Stimulated activated CD4-positive, alpha-beta T cell treated with anti-CD3 and anti-CD28 coated beads, Interleukin-2, amount 100 ng/mL, for 48 hours (primary cell): ENCODE results near the gene TTC9C.
"Not testable (repeated sequence)": the region's sequence is repeated elsewhere in the genome, so short reads cannot be mapped to it uniquely, and the experiment has no call there.

Experiments
- DNase-seq, 2 donors: peaks; one replicate each; pipeline ENCODE4 v3.0.0-alpha.2; 2020

Gene TTC9C

DNA sequence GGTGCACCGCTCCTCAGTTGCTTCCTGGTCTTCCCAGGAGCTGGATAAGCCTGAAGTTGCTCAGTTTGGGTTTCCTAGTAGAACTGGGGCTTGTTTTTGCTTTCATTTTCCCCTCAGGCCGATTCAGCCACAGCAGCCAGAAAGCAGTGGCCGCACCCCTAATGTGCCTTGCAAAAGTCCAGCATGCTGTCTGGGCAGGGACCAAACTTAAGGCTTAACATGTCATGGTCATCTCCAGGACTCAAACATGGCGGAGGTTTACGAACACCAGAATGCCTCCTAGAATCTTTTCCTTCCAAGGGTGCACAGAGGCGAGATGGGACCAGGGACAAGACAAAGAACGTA is 18.3 kb upstream of the TTC9C start:
- no peak for DNase-seq

- no peak for DNase-seq
These were observed 15.9 kb upstream of the TTC9C start for GRCh38 chr11:62712276-62712812.

GRCh38 chr11:62712861-62713260 is 15.4 kb upstream of the TTC9C start:
- DNase-seq, result no peak

- no peak for DNase-seq
These were observed 14.9 kb upstream of the TTC9C start for GRCh38 chr11:62713343-62713742.

GRCh38 chr11:62715150-62716130 is 12.8 kb upstream of the TTC9C start:
- DNase-seq, result no peak

DNA sequence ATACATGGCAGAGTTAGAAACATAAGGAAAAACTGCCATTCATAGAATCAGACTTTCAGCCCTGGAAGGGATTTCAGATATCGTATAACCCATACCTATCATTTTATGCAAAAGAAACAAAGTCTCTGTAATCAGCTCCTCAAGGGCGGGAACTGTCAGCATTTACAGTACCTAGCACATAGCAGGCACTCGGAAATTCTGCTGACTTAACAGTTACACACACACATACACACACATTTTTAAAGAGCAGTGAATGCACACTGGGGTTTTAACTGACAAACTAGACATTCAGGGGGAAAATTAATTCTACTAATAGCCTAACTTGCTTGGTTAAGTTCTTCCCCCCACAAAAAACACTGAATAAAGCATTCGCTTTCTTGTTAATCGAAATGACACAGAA is 12.1 kb upstream of the TTC9C start:
- no peak for DNase-seq

- no peak for DNase-seq
These were observed 11.5 kb upstream of the TTC9C start for GRCh38 chr11:62716816-62717215.

GRCh38 chr11:62719302-62719978 is 8.8 kb upstream of the TTC9C start:
- no peak for DNase-seq

DNA sequence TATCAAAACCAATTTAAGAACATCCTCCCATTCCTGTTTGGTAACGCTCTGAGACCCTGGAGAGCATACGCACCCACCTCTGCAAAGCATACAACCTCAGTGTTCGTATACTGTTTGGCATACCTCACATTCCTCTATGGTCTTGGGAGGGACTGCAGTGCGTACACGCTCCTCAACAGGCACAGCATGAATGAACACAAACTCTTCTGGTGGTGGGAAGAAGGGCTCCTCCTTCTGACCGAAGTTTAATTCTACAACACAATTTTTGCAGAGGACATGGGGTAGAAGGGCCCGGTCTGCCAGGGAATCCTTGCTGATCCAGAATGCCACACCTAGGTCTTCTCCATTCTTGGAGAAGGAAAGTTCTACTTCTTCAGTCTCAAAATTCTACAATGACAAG is 6.3 kb upstream of the TTC9C start:
- no peak for DNase-seq

GRCh38 chr11:62724171-62724570 is 4.1 kb upstream of the TTC9C start:
- no peak for DNase-seq

DNA sequence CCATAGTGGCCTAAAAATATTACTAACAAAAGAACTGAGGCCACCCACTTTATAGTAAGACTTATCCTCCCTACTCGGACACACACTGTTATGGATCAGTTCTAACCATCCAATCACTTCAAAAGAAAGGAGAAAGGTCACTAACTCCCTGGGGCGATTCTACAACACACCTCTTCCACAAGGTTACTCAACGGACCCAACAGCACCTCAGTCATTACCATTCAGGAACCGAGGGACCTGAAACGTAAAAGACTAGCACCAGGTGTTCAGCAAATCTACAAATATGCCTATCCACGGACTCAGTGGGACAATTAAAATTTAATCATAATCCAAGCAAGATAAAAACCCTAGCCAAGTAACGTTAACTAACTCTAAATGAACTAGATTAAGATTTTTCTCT is 2.6 kb upstream of the TTC9C start:
- no peak for DNase-seq

GRCh38 chr11:62726156-62726914 is 2.0 kb upstream of the TTC9C start:
- peak in 1 of 2 donors; percentile 10 for DNase-seq

- DNase-seq, result no peak
These were observed 1.4 kb upstream of the TTC9C start for GRCh38 chr11:62726915-62727164.

- DNase-seq, result peak; percentile 94 to 96
These were observed 968 bp upstream of the TTC9C start, which contains the start of gene HNRNPUL2 for GRCh38 chr11:62727165-62727871. TSS of gene HNRNPUL2 (minus strand) at chr11:62727457. CDS start at chr11:62727156, 301 bp downstream.

DNA sequence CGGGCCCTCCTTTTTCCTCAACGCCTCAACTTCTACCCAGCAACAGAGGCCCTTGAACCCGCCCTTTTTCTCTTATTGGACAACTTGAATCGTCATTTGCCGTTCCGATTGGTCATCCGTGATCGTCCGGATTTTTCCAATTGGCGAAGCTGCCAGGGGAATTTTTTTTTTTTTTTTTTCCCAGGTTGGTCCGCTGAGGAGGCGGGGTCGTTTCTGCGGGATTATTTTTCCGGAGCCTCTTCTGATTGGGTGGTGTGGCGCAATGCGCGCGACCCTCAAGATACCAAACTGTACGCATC is 465 bp upstream of the TTC9C start:
- peak; percentile 62 to 70 for DNase-seq

GRCh38 chr11:62730076-62730475 is 1.8 kb downstream of the TTC9C start:
- not testable (repeated sequence) for DNase-seq

DNA sequence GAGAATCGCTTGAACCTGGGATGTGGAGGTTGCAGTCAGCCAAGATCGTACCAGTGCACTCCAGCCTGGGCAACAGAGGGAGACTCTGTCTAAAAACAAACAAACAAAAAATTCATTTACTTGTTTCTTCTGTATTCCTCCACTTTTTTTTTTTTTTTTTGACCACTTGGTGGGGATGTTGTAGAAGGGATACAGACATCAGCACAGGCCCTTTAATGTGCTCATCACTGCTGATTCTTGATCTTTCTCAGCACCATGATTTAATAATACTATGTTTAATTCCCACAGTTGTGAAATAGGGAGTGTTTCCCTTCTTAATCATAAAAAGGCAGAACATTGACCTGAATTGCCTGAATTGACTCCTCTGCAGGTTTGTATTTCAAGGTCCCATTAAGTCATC is 4.5 kb downstream of the TTC9C start:
- DNase-seq, result no peak

DNA sequence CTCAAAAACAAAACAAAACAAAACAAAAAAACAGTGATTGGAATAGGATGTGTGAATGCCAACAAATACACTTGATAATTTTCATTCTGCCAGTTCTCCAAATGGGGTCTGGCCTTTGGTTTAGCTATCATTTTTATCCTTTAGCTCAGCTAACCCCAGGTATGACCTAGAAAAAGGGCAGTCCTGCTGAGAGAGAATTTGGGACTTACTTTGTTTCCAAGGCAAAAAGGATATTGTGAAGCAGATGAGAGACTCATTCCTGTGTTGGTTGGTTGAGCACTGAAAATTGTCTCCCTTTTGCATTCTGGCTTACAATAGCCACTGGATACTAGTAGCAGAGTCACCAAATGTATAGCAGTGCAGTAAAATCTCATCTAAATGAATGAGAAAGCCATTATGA is 8.9 kb downstream of the TTC9C start:
- DNase-seq, result no peak

- DNase-seq, result no peak
These were observed 19.3 kb downstream of the TTC9C start for GRCh38 chr11:62747475-62748160.

GRCh38 chr11:62749931-62750330 is 21.6 kb downstream of the TTC9C start:
- not testable (repeated sequence) for DNase-seq

DNA sequence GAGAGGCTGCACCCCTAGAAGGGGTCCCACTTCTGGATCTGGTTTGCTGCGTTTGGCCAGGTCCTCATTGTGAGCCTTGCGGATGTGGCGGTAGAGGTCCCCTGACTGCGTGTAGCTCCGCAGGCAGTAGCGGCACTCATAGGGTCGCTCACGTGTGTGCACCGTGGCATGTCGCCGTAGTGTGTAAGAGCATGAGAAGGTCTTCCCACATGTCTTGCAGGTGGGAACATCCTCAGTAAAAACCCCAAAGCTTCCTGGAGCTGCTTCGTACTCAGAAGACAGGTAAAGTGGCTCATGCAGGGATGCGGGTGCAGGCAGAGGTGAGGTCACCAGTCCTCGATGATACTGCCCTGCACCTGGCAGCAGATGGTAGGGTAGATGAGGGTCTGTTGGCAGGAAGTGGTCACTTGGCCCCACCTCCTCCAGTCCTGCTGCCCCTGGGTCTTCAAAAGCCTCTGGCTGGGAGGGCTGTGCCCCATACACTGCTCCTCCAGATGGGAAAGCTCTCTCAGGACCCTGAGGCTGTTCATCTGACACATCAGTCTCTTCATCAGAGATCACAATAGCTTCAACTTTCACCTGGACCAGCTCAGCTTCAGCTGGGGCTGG is 24.0 kb downstream of the TTC9C start:
- DNase-seq, result no peak
